SK-MEL-5 (cell line): ENCODE data around the gene CDKAL1. TPM values are rescaled to one million over a fixed set of nuclear protein-coding genes. Genes with fewer than 3 reads are reported as not detected.
A peak's percentile ranks its signal among the peaks of the same experiment; 100 is the strongest.

Source experiments
- DNase-seq: peaks from one replicate; pipeline ENCODE4 v3.0.0-alpha.2; 2016; ENCODE audit warnings: low read depth, low spot score
- in situ Hi-C: cut with HindIII; loops from 2 replicates; pipeline ENCODE4 v1.10.0; 2016; ENCODE audit warnings: low sequenced_read_pairs, high pct_unique_total_duplicates, low pct_unique_long_range_greater_than_20kb
- total RNA-seq: library from RNA; depleted of rRNA; stranded (reverse); fragments of >200 nt; shearing (Covaris generic); gene quantifications from 2 replicates; pipeline ENCODE4 v1.2.3, GENCODE V29; 2014

The CDKAL1 gene
- total RNA-seq, 1 experiment from 2014 or later = 32.7 TPM

- DNase-seq = no peak
- in situ Hi-C loops = no loop called here
Measured at GRCh38 chr6:21133901-21134300, 599.6 kb downstream of the CDKAL1 start.

- in situ Hi-C loops = no loop called here
Measured at GRCh38 chr6:21134356-21134755, 600.1 kb downstream of the CDKAL1 start.

GRCh38 chr6:21135484-21136013 is 601.3 kb downstream of the CDKAL1 start:
- in situ Hi-C loops = no loop called here

More at GRCh38 chr6:21134356-21134755, 600.1 kb downstream of the CDKAL1 start:
- no peak for DNase-seq

GRCh38 chr6:21137700-21138335 is 603.6 kb downstream of the CDKAL1 start:
- no peak for DNase-seq

More at GRCh38 chr6:21135484-21136013, 601.3 kb downstream of the CDKAL1 start:
- no peak for DNase-seq

GRCh38 chr6:21138336-21139069 is 604.2 kb downstream of the CDKAL1 start:
- in situ Hi-C loops = no loop called here
- no peak for DNase-seq

More at GRCh38 chr6:21137700-21138335, 603.6 kb downstream of the CDKAL1 start:
- in situ Hi-C loops = no loop called here

- in situ Hi-C loops = no loop called here
- DNase-seq = no peak
Measured at GRCh38 chr6:21140966-21141365, 606.7 kb downstream of the CDKAL1 start.

GRCh38 chr6:21141616-21142303 is 607.5 kb downstream of the CDKAL1 start:
- in situ Hi-C loops = no loop called here
- no peak for DNase-seq

- in situ Hi-C loops = no loop called here
- no peak for DNase-seq
Measured at GRCh38 chr6:21142741-21143140, 608.5 kb downstream of the CDKAL1 start.

GRCh38 chr6:21143645-21144044 is 609.4 kb downstream of the CDKAL1 start:
- no peak for DNase-seq
- in situ Hi-C loops = no loop called here

GRCh38 chr6:21144928-21145327 is 610.7 kb downstream of the CDKAL1 start:
- in situ Hi-C loops = no loop called here
- DNase-seq = no peak

- in situ Hi-C loops = no loop called here
- DNase-seq = no peak
Measured at GRCh38 chr6:21147995-21148394, 613.7 kb downstream of the CDKAL1 start.

- in situ Hi-C loops = no loop called here
Measured at GRCh38 chr6:21149470-21149869, 615.2 kb downstream of the CDKAL1 start.

GRCh38 chr6:21150667-21151066 is 616.4 kb downstream of the CDKAL1 start:
- no peak for DNase-seq
- in situ Hi-C loops = no loop called here

More at GRCh38 chr6:21149470-21149869, 615.2 kb downstream of the CDKAL1 start:
- DNase-seq = no peak

GRCh38 chr6:21151119-21151518 is 616.9 kb downstream of the CDKAL1 start:
- DNase-seq = peak; percentile 85
- in situ Hi-C loops = no loop called here

GRCh38 chr6:21151530-21151929 is 617.3 kb downstream of the CDKAL1 start:
- no peak for DNase-seq
- in situ Hi-C loops = no loop called here

- no peak for DNase-seq
- in situ Hi-C loops = no loop called here
Measured at GRCh38 chr6:21157186-21157929, 623.1 kb downstream of the CDKAL1 start.

GRCh38 chr6:21158149-21158548 is 623.9 kb downstream of the CDKAL1 start:
- DNase-seq = no peak

GRCh38 chr6:21158873-21159272 is 624.6 kb downstream of the CDKAL1 start:
- in situ Hi-C loops = no loop called here
- DNase-seq = no peak

More at GRCh38 chr6:21158149-21158548, 623.9 kb downstream of the CDKAL1 start:
- in situ Hi-C loops = no loop called here
